ENCODE measurements around the gene CHID1.

Gene CHID1

DNA sequence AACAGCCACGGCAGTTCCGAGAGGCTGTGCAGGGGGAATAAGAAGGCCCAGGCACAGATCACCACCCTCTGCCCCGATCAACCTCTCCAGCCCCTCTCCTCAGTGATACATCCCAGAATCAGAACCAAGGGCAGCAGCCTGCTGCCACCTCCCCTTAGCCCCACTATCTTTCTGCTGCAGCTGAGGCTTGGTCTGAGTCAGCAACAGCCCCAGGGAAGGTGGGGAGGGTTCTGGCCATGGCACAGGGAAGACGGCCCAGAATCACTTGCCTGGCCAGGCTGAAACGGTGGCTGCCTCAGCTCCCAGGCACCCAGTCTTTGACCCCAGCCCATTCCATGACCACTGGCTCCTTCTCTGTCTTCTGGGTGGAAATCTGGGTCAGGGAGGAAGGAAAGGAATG lies 2.3 kb downstream of the CHID1 start:
- Histone ChIP-seq H3K4me2 (ENCODE audit: low read length) (no peak overlapping the region), H3K18ac (ENCODE audit: low read length) (no peak overlapping the region), H2BK120ac (ENCODE audit: insufficient read depth, low read length, poor library complexity) (no peak overlapping the region), H3K27me3 (ENCODE audit: insufficient read depth, low read length) (no peaks in the 10 kb centered on the region), H3K9me3 (ENCODE audit: insufficient read depth, low read depth, low read length) (no peaks in the 10 kb centered on the region), H3K79me2 (ENCODE audit: control insufficient read depth, insufficient read depth, low read length, poor library complexity) (peaks cover 12% of the 10 kb centered on the region), H3K9ac (ENCODE audit: low read length) (no peak overlapping the region), H3K36me3 (ENCODE audit: control insufficient read depth in 1 of 2, insufficient read depth in 2 of 2, low read length in 2 of 2) (peaks cover 19 to 23% of the 10 kb centered on the region in 2 experiments), H2BK5ac (ENCODE audit: low read depth, low read length, poor library complexity) (no peak overlapping the region), H3K4me1 (ENCODE audit: control insufficient read depth in 1 of 2, insufficient read depth in 2 of 2, low read length in 2 of 2) (peaks cover 5 to 11% of the 10 kb centered on the region in 2 experiments), H4K91ac (ENCODE audit: low read depth, low read length) (no peak overlapping the region), H2BK12ac (ENCODE audit: low read length) (no peak overlapping the region), H3K4me3 (ENCODE audit: low read depth, low read length) (peak overlapping the region; percentile 37), H3K27ac (ENCODE audit: low read depth, low read length) (no peak overlapping the region), H3K14ac (ENCODE audit: low read length) (no peak overlapping the region), H2AFZ (ENCODE audit: insufficient read depth, low read length, poor library complexity) (no peak overlapping the region), H3K4ac (ENCODE audit: low read depth, low read length) (no peak overlapping the region), H4K8ac (ENCODE audit: low read depth, low read length) (no peak overlapping the region), H4K12ac (ENCODE audit: low read depth, low read length) (no peak overlapping the region), H3K79me1 (ENCODE audit: low read length) (peaks cover 13% of the 10 kb centered on the region), H2AK5ac (ENCODE audit: low read length) (no peak overlapping the region), H3K23ac (ENCODE audit: low read length) (no peak overlapping the region)
- WGBS (ENCODE audit: extremely low coverage, insufficient coverage, insufficient read length): no CpG with 5 or more reads among the region's 5 CpGs
- DNase-seq: no peak

DNA sequence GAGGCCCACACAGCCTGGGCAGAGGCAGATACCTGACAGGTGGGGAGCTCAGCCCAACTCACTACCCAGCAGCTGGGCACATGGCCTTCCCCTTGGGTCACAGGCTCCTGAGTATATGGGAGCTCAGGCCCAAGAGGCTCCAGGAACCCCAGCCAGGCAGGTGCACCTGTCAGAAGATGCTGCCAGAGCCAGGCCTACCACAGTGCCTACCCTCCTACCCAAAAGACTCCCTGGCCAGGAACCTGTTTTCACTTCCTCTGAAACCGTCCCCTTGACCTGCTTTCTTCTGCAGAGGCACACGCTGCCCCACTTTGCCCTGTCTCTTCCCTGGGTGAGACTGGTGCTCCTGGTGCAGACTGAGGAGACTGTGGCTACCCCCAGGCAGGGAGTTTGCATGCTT lies 2.9 kb downstream of the CHID1 start:
- no peaks in the 10 kb centered on the region for H3K9me3 ChIP-seq (ENCODE audit: insufficient read depth, low read depth, low read length)
- peaks cover 25 to 29% of the 10 kb centered on the region in 2 experiments for H3K36me3 ChIP-seq (ENCODE audit: control insufficient read depth in 1 of 2, insufficient read depth in 2 of 2, low read length in 2 of 2)
- peaks cover 13% of the 10 kb centered on the region for H3K79me1 ChIP-seq (ENCODE audit: low read length)
- H3K4me2 ChIP-seq (ENCODE audit: low read length): no peak overlapping the region
- no peak overlapping the region for H2BK5ac ChIP-seq (ENCODE audit: low read depth, low read length, poor library complexity)
- no peak overlapping the region for H4K12ac ChIP-seq (ENCODE audit: low read depth, low read length)
- H2AFZ ChIP-seq (ENCODE audit: insufficient read depth, low read length, poor library complexity): no peak overlapping the region
- H3K4ac ChIP-seq (ENCODE audit: low read depth, low read length): no peak overlapping the region
- no peak overlapping the region for H3K14ac ChIP-seq (ENCODE audit: low read length)
- peaks cover 5 to 11% of the 10 kb centered on the region in 2 experiments for H3K4me1 ChIP-seq (ENCODE audit: control insufficient read depth in 1 of 2, insufficient read depth in 2 of 2, low read length in 2 of 2)
- no peak overlapping the region for H2BK12ac ChIP-seq (ENCODE audit: low read length)
- WGBS (ENCODE audit: extremely low coverage, insufficient coverage, insufficient read length): no CpG with 5 or more reads among the region's 2 CpGs
- no peaks in the 10 kb centered on the region for H3K27me3 ChIP-seq (ENCODE audit: insufficient read depth, low read length)
- H3K79me2 ChIP-seq (ENCODE audit: control insufficient read depth, insufficient read depth, low read length, poor library complexity): peaks cover 12% of the 10 kb centered on the region
- H3K27ac ChIP-seq (ENCODE audit: low read depth, low read length): no peak overlapping the region
- H3K9ac ChIP-seq (ENCODE audit: low read length): no peak overlapping the region
- DNase-seq: no peak
- no peak overlapping the region for H2BK120ac ChIP-seq (ENCODE audit: insufficient read depth, low read length, poor library complexity)
- H3K18ac ChIP-seq (ENCODE audit: low read length): peak overlapping the region; percentile 25
- H3K4me3 ChIP-seq (ENCODE audit: low read depth, low read length): no peak overlapping the region
- no peak overlapping the region for H4K91ac ChIP-seq (ENCODE audit: low read depth, low read length)
- no peak overlapping the region for H4K8ac ChIP-seq (ENCODE audit: low read depth, low read length)
- no peak overlapping the region for H2AK5ac ChIP-seq (ENCODE audit: low read length)
- H3K23ac ChIP-seq (ENCODE audit: low read length): no peak overlapping the region

DNA sequence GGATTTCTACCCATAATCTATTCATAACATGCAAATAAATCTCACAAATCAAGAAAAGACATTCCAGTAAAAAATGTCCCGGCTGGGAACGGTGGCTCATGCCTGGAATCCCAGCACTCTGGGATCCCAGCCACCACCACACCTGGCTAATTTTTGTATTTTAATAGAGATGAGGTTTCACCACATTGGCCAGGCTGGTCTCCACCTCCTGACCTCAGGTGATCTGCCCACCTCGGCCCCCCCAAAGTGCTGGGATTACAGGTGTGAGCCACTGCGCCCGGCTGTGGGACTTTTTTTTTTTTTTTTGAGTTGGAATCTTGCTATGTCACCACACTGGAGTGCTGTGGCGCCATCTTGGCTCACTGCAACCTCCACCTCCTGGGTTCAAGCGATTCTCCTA lies 4.7 kb downstream of the CHID1 start:
- no peak overlapping the region for H2BK12ac ChIP-seq (ENCODE audit: low read length)
- peaks cover 0 to 4% of the 10 kb centered on the region in 2 experiments for H3K4me1 ChIP-seq (ENCODE audit: control insufficient read depth in 1 of 2, insufficient read depth in 2 of 2, low read length in 2 of 2)
- no peak overlapping the region for H3K4me3 ChIP-seq (ENCODE audit: low read depth, low read length)
- H2BK120ac ChIP-seq (ENCODE audit: insufficient read depth, low read length, poor library complexity): no peak overlapping the region
- H3K9me3 ChIP-seq (ENCODE audit: insufficient read depth, low read depth, low read length): no peaks in the 10 kb centered on the region
- no peaks in the 10 kb centered on the region for H3K27me3 ChIP-seq (ENCODE audit: insufficient read depth, low read length)
- H3K18ac ChIP-seq (ENCODE audit: low read length): no peak overlapping the region
- H3K79me1 ChIP-seq (ENCODE audit: low read length): peaks cover 6% of the 10 kb centered on the region
- no peak overlapping the region for H2BK5ac ChIP-seq (ENCODE audit: low read depth, low read length, poor library complexity)
- H3K79me2 ChIP-seq (ENCODE audit: control insufficient read depth, insufficient read depth, low read length, poor library complexity): peaks cover 6% of the 10 kb centered on the region
- H2AFZ ChIP-seq (ENCODE audit: insufficient read depth, low read length, poor library complexity): no peak overlapping the region
- no peak overlapping the region for H3K27ac ChIP-seq (ENCODE audit: low read depth, low read length)
- H3K9ac ChIP-seq (ENCODE audit: low read length): no peak overlapping the region
- no peak overlapping the region for H4K91ac ChIP-seq (ENCODE audit: low read depth, low read length)
- H3K14ac ChIP-seq (ENCODE audit: low read length): no peak overlapping the region
- H4K12ac ChIP-seq (ENCODE audit: low read depth, low read length): no peak overlapping the region
- no CpG with 5 or more reads among the region's 7 CpGs for WGBS (ENCODE audit: extremely low coverage, insufficient coverage, insufficient read length)
- no peak overlapping the region for H3K4ac ChIP-seq (ENCODE audit: low read depth, low read length)
- H2AK5ac ChIP-seq (ENCODE audit: low read length): no peak overlapping the region
- H3K36me3 ChIP-seq (ENCODE audit: control insufficient read depth in 1 of 2, insufficient read depth in 2 of 2, low read length in 2 of 2): peaks cover 42 to 46% of the 10 kb centered on the region in 2 experiments
- no peak overlapping the region for H4K8ac ChIP-seq (ENCODE audit: low read depth, low read length)
- DNase-seq: no peak
- no peak overlapping the region for H3K4me2 ChIP-seq (ENCODE audit: low read length)
- H3K23ac ChIP-seq (ENCODE audit: low read length): no peak overlapping the region

DNA sequence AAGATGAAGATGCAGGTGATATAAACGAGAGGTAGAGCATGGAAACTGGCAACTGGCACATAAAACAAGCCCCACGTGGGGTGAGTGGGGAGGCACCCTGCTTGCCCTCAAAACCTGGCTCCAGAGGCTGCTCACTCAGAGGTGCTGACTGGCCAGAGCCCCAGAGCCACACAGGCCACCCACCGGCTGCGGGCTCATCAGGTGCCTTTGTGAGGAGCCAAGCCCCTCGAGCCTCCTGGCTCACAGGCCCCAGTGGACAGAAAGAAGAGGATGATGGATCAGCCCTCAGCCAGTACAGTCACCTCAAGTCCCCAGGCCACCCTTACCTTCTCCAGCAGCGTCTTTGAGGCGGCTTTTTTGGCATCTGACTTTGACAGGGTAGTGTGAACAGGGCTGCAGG lies 6.2 kb downstream of the CHID1 start:
- Histone ChIP-seq H2BK5ac (ENCODE audit: low read depth, low read length, poor library complexity) (no peak overlapping the region), H3K14ac (ENCODE audit: low read length) (no peak overlapping the region), H3K36me3 (ENCODE audit: control insufficient read depth in 1 of 2, insufficient read depth in 2 of 2, low read length in 2 of 2) (peaks cover 58 to 62% of the 10 kb centered on the region in 2 experiments), H3K79me2 (ENCODE audit: control insufficient read depth, insufficient read depth, low read length, poor library complexity) (no peaks in the 10 kb centered on the region), H3K4ac (ENCODE audit: low read depth, low read length) (no peak overlapping the region), H3K27ac (ENCODE audit: low read depth, low read length) (no peak overlapping the region), H3K4me3 (ENCODE audit: low read depth, low read length) (no peak overlapping the region), H2AK5ac (ENCODE audit: low read length) (no peak overlapping the region), H2BK12ac (ENCODE audit: low read length) (no peak overlapping the region), H3K79me1 (ENCODE audit: low read length) (no peaks in the 10 kb centered on the region), H4K8ac (ENCODE audit: low read depth, low read length) (no peak overlapping the region), H3K9ac (ENCODE audit: low read length) (no peak overlapping the region), H3K4me1 (ENCODE audit: control insufficient read depth in 1 of 2, insufficient read depth in 2 of 2, low read length in 2 of 2) (peaks cover 0 to 1% of the 10 kb centered on the region in 2 experiments), H3K4me2 (ENCODE audit: low read length) (no peak overlapping the region), H3K18ac (ENCODE audit: low read length) (no peak overlapping the region), H4K91ac (ENCODE audit: low read depth, low read length) (no peak overlapping the region), H3K23ac (ENCODE audit: low read length) (no peak overlapping the region), H2AFZ (ENCODE audit: insufficient read depth, low read length, poor library complexity) (no peak overlapping the region), H4K12ac (ENCODE audit: low read depth, low read length) (no peak overlapping the region), H3K9me3 (ENCODE audit: insufficient read depth, low read depth, low read length) (peaks cover 2% of the 10 kb centered on the region), H2BK120ac (ENCODE audit: insufficient read depth, low read length, poor library complexity) (no peak overlapping the region), H3K27me3 (ENCODE audit: insufficient read depth, low read length) (no peaks in the 10 kb centered on the region)
- no CpG with 5 or more reads among the region's 7 CpGs for WGBS (ENCODE audit: extremely low coverage, insufficient coverage, insufficient read length)
- DNase-seq: no peak
